PC-3 (cell line): Measurements from ENCODE around the gene TRPV2. TPM values are rescaled to one million over a fixed set of nuclear protein-coding genes. Genes with fewer than 3 reads are reported as not detected.
A peak's percentile ranks its signal among the peaks of the same experiment; 100 is the strongest.
"Not testable (repeated sequence)": the region's sequence is repeated elsewhere in the genome, so short reads cannot be mapped to it uniquely, and the experiment has no call there.

ENCODE experiments used
- ATAC-seq: fragments of 200-7000 bp; cut with Tn5 transposase; 2 replicates; pipeline ENCODE4 v1.9.1; 2020; ENCODE audit warnings: mild to moderate bottlenecking, moderate library complexity
- BruUV-seq: library from RNA; stranded (reverse); fragments of 400-500 nt; replicated peaks from 2 replicates; lab custom pipeline; 2021; lab: Mats Ljungman, UMichigan
- CTCF ChIA-PET: fragments of 300-600 bp; sonication (Branson Sonifier 250); formaldehyde crosslinking; loops from one replicate; lab custom pipeline; 2022; ENCODE audit warnings: antibody characterized with exemption; lab: Charles Lee
- POLR2A ChIA-PET: fragments of 300-600 bp; sonication (Branson Sonifier 250); formaldehyde crosslinking; loops from one replicate; lab custom pipeline; 2022; ENCODE audit warnings: antibody characterized with exemption; ENCODE audit not compliant: unreplicated experiment; lab: Charles Lee
- DNase-seq: peaks from one replicate; pipeline ENCODE4 v3.0.0-alpha.2; 2015
- H2AFZ ChIP-seq: fragments of 300-600 bp; sonication (generic); 2 replicates; pipeline ENCODE4 v1.6.0; 2016; ENCODE audit warnings: antibody characterized with exemption, low read length
- H3F3A ChIP-seq: fragments of 300-600 bp; sonication (generic); one replicate; pipeline ENCODE4 v1.6.0; 2017; ENCODE audit warnings: antibody characterized with exemption, low read length, control low read depth, mild to moderate bottlenecking; ENCODE audit not compliant: unreplicated experiment
- H3K27ac ChIP-seq: fragments of 300-600 bp; sonication (generic); 2 replicates; pipeline ENCODE4 v1.5.1; 2016; ENCODE audit warnings: mild to moderate bottlenecking, low read length
- H3K27me3 ChIP-seq: fragments of 300-600 bp; sonication (generic); 2 replicates; pipeline ENCODE4 v1.6.1; 2016; ENCODE audit warnings: low read length, mixed read lengths
- H3K36me3 ChIP-seq: fragments of 300-600 bp; sonication (generic); 2 replicates; pipeline ENCODE4 v1.6.1; 2016; ENCODE audit warnings: low read depth, mixed run types, low read length, mixed read lengths
- H3K4me1 ChIP-seq: fragments of 300-600 bp; sonication (generic); 2 replicates; pipeline ENCODE4 v1.5.1; 2016; ENCODE audit warnings: low read length; ENCODE audit not compliant: insufficient read depth
- H3K4me2 ChIP-seq: fragments of 300-600 bp; sonication (generic); 2 replicates; pipeline ENCODE4 v1.6.0; 2016; ENCODE audit warnings: low read length
- H3K4me3 ChIP-seq: fragments of 300-600 bp; sonication (generic); 2 replicates; pipeline ENCODE4 v1.5.1; 2016; ENCODE audit warnings: mild to moderate bottlenecking, low read length, mixed read lengths
- H3K79me2 ChIP-seq: fragments of 300-600 bp; sonication (generic); 2 replicates; pipeline ENCODE4 v1.6.1; 2017; ENCODE audit warnings: low read length, mixed read lengths
- H3K9ac ChIP-seq: fragments of 300-600 bp; sonication (generic); 2 replicates; pipeline ENCODE4 v1.6.0; 2016; ENCODE audit warnings: mild to moderate bottlenecking, low read length
- H3K9me2 ChIP-seq: fragments of 300-600 bp; sonication (generic); replicated peaks from 2 replicates; pipeline ENCODE4 v1.6.1; 2016; ENCODE audit warnings: mixed run types, low read length, mixed read lengths
- H3K9me3 ChIP-seq: fragments of 300-600 bp; sonication (generic); 2 replicates; pipeline ENCODE4 v1.6.1; 2016; ENCODE audit warnings: low read length, mixed read lengths
- H4K20me1 ChIP-seq: fragments of 300-600 bp; sonication (generic); 2 replicates; pipeline ENCODE4 v1.6.1; 2016; ENCODE audit warnings: low read length, mixed read lengths
- EZH2 ChIP-seq: fragments of 300-600 bp; sonication (generic); IDR thresholded peaks from one replicate; pipeline ENCODE4 v1.6.1; 2017; ENCODE audit warnings: antibody characterized with exemption, mild to moderate bottlenecking, low read length; ENCODE audit not compliant: unreplicated experiment
- EZH2phosphoT487 ChIP-seq: fragments of 300-600 bp; sonication (generic); IDR thresholded peaks from 2 replicates; pipeline ENCODE4 v1.6.1; 2018; ENCODE audit warnings: mild to moderate bottlenecking, antibody characterized with exemption, low read length, borderline replicate concordance
- intact Hi-C: fragments of 100-400 bp; cut with micrococcal nuclease; formaldehyde crosslinking; loops from 2 replicates; pipeline ENCODE4 v1.9.0; 2023
- total RNA-seq: library from RNA; depleted of rRNA; stranded (reverse); fragments of >200 nt; gene quantifications from 2 replicates; pipeline ENCODE4 v1.2.3, GENCODE V29; 2014
- TF ChIP-seq, protein P1 (sequence below): fragments of 300-600 bp; sonication (generic); conservative IDR thresholded peaks from 2 replicates; pipeline ENCODE4 v1.5.1; 2017; ENCODE audit warnings: antibody characterized with exemption, low read depth, mild to moderate bottlenecking, low read length

The TRPV2 gene
- total RNA-seq, 1 experiment from 2014 or later, result 1.9 TPM

DNA sequence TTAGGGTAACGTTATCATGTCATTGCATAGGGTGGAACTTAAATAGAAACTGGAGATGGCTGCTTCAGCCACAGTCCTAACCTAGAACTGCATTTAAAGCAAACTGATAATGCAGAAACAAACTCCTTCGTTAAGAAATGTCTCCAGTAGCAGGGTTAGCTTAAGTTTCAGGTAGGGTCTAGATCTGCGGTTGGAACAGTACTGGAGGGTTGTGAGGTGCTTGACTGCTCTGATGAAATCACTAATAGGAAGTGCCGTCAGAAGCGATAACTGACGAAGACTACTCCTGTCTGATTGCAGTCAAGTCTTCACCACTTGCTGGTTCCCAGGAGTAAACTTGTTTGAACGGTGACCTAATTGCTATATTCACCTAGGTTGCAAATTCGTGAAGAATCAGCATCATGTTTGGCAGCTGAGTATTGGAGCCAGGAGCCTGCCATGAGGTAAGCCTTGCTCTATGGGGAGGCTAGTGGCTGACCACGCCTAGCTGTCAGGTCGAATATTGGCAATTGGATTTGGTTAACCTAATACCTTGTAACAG lies 24.5 kb downstream of the TRPV2 start:
- Histone ChIP-seq H3K9me2 (no peaks in the 10 kb centered on the region), H4K20me1 (peaks cover 51% of the 10 kb centered on the region), H3K4me3 (peak overlapping the region; percentile 87), H3K36me3 (peaks cover 57% of the 10 kb centered on the region), H3K9me3 (no peaks in the 10 kb centered on the region), H3F3A (peaks cover 35% of the 10 kb centered on the region), H3K79me2 (peaks cover 45% of the 10 kb centered on the region), H2AFZ (no peak overlapping the region), H3K4me1 (peaks cover 32% of the 10 kb centered on the region), H3K9ac (peak overlapping the region; percentile 98), H3K27ac (peak overlapping the region; percentile 74), H3K27me3 (no peaks in the 10 kb centered on the region), H3K4me2 (peak overlapping the region; percentile 86)
- intact Hi-C loops, result no loop called here
- ChIA-PET POLR2A (no interaction called here), CTCF (no interaction called here)
- ATAC-seq, result no peak
- no TSS peak for BruUV-seq
- peak; percentile 27 for DNase-seq
- no peak for TF ChIP-seq EZH2phosphoT487
- TF ChIP-seq, protein P1, sequence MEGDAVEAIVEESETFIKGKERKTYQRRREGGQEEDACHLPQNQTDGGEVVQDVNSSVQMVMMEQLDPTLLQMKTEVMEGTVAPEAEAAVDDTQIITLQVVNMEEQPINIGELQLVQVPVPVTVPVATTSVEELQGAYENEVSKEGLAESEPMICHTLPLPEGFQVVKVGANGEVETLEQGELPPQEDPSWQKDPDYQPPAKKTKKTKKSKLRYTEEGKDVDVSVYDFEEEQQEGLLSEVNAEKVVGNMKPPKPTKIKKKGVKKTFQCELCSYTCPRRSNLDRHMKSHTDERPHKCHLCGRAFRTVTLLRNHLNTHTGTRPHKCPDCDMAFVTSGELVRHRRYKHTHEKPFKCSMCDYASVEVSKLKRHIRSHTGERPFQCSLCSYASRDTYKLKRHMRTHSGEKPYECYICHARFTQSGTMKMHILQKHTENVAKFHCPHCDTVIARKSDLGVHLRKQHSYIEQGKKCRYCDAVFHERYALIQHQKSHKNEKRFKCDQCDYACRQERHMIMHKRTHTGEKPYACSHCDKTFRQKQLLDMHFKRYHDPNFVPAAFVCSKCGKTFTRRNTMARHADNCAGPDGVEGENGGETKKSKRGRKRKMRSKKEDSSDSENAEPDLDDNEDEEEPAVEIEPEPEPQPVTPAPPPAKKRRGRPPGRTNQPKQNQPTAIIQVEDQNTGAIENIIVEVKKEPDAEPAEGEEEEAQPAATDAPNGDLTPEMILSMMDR, result no peak
- no peak for TF ChIP-seq EZH2

DNA sequence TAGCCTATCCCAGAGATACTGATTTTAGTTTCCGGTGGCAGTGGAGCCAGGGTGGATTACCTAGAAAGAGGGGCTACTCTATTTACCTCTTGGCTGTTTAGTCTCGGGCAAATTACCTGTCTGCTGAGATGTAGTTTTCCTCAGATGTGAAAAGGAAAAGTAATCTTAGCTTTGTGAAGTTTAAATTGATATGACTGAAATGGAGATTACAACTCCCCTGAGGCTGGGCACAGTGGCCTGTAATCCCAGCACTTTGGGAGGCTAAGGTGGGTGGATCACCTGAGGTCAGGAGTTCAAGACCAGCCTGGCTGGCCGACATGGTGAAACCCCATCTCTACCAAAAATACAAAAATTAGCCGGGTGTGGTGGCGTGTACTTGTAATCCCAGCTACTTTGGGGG lies 25.0 kb downstream of the TRPV2 start:
- H3K4me2 ChIP-seq, result peak overlapping the region; percentile 86
- H2AFZ ChIP-seq, H3K9me3 ChIP-seq, DNase-seq, CTCF ChIA-PET, intact Hi-C loops, ATAC-seq, H3K9me2 ChIP-seq, BruUV-seq, POLR2A ChIA-PET, H3K27me3 ChIP-seq: not testable (repeated sequence)
- peaks cover 58% of the 10 kb centered on the region for H3K36me3 ChIP-seq
- peak overlapping the region; percentile 98 for H3K9ac ChIP-seq
- peaks cover 32% of the 10 kb centered on the region for H3K4me1 ChIP-seq
- H4K20me1 ChIP-seq, result peaks cover 52% of the 10 kb centered on the region
- H3F3A ChIP-seq, result peaks cover 36% of the 10 kb centered on the region
- H3K4me3 ChIP-seq, result peak overlapping the region; percentile 87
- peak overlapping the region; percentile 74 for H3K27ac ChIP-seq
- H3K79me2 ChIP-seq, result peaks cover 45% of the 10 kb centered on the region

GRCh38 chr17:16440901-16441629 lies 25.7 kb downstream of the TRPV2 start:
- DNase-seq (no peak), ATAC-seq (no peak)
- no peak overlapping the region for H3K27ac ChIP-seq
- no peaks in the 10 kb centered on the region for H3K9me3 ChIP-seq
- H3K27me3 ChIP-seq, result no peaks in the 10 kb centered on the region
- CTCF ChIA-PET, result no interaction called here
- peaks cover 56% of the 10 kb centered on the region for H4K20me1 ChIP-seq
- POLR2A ChIA-PET, result no interaction called here
- no peak for TF ChIP-seq EZH2
- no peak for TF ChIP-seq EZH2phosphoT487
- TF ChIP-seq, protein P1, result no peak
- H3K36me3 ChIP-seq, result peaks cover 62% of the 10 kb centered on the region
- no peaks in the 10 kb centered on the region for H3K9me2 ChIP-seq
- peak overlapping the region; percentile 98; the same call in 1 of the 2 replicates for H3K9ac ChIP-seq
- peaks cover 32% of the 10 kb centered on the region for H3K4me1 ChIP-seq
- H2AFZ ChIP-seq, result no peak overlapping the region
- H3K4me2 ChIP-seq, result peak overlapping the region; percentile 86
- H3K4me3 ChIP-seq, result peak overlapping the region; percentile 87
- peaks cover 45% of the 10 kb centered on the region for H3K79me2 ChIP-seq
- intact Hi-C loops, result no loop called here
- H3F3A ChIP-seq, result peaks cover 40% of the 10 kb centered on the region
- BruUV-seq, result no TSS peak
